Mesenchymal stem cell (in vitro differentiated cells and primary cell): ENCODE data around the gene GRIN1. TPM values are rescaled to one million over a fixed set of nuclear protein-coding genes. Genes with fewer than 3 reads are reported as not detected.

Experiments used
- DNase-seq: peaks from one replicate; pipeline ENCODE4 v3.0.0-alpha.2; 2013
- H2AFZ ChIP-seq: one replicate; pipeline ENCODE4 v1.6.1; 2013; ENCODE audit warnings: low read depth, mild to moderate bottlenecking, control low read depth, inconsistent platforms, low read length, moderate library complexity
- H2AK5ac ChIP-seq: 2 replicates; pipeline ENCODE4 v1.6.1; 2013; ENCODE audit warnings: low read length, moderate library complexity, mild to moderate bottlenecking, inconsistent platforms; ENCODE audit not compliant: severe bottlenecking
- H2BK120ac ChIP-seq: one replicate; pipeline ENCODE4 v1.6.1; 2013; ENCODE audit warnings: low read depth, mild to moderate bottlenecking, inconsistent platforms, low read length, moderate library complexity
- H2BK12ac ChIP-seq, 2 experiments: one replicate each; pipeline ENCODE4 v1.6.1; 2013; ENCODE audit warnings: inconsistent platforms in 2 of 2, low read length in 2 of 2, mild to moderate bottlenecking in 2 of 2, moderate library complexity in 2 of 2, control low read depth in 1 of 2
- H2BK15ac ChIP-seq: one replicate; pipeline ENCODE4 v1.6.1; 2013; ENCODE audit warnings: mild to moderate bottlenecking, low read depth, inconsistent platforms; ENCODE audit not compliant: poor library complexity, severe bottlenecking
- H2BK5ac ChIP-seq: 2 replicates; pipeline ENCODE4 v1.6.1; 2013; ENCODE audit warnings: low read depth, mild to moderate bottlenecking, low read length, control low read depth, inconsistent platforms; ENCODE audit not compliant: poor library complexity, severe bottlenecking
- H3K14ac ChIP-seq, 2 experiments: one replicate each; pipeline ENCODE4 v1.6.1; 2013; ENCODE audit warnings: inconsistent platforms in 2 of 2, low read length in 2 of 2, control low read depth in 1 of 2, mild to moderate bottlenecking in 1 of 2, moderate library complexity in 1 of 2
- H3K18ac ChIP-seq, 2 experiments: one replicate each; pipeline ENCODE4 v1.6.1; 2013; ENCODE audit warnings: inconsistent platforms in 2 of 2, low read length in 2 of 2, control low read depth in 1 of 2, low read depth in 1 of 2, mild to moderate bottlenecking in 1 of 2
- H3K23ac ChIP-seq, 2 experiments: one replicate each; pipeline ENCODE4 v1.6.1; 2013; ENCODE audit warnings: inconsistent platforms in 2 of 2, low read length in 2 of 2, mild to moderate bottlenecking in 2 of 2, moderate library complexity in 2 of 2, control low read depth in 1 of 2
- H3K27ac ChIP-seq: 2 replicates; pipeline ENCODE4 v1.5.1; 2013; ENCODE audit warnings: mild to moderate bottlenecking, moderate library complexity, low read length, control low read depth, inconsistent platforms; ENCODE audit not compliant: poor library complexity, severe bottlenecking
- H3K27me3 ChIP-seq, 2 experiments: 2 replicates each; pipeline versions ENCODE4 v1.6.1 to v1.7.0; 2013; ENCODE audit warnings: low read length in 2 of 2, mild to moderate bottlenecking in 2 of 2, moderate library complexity in 2 of 2, control low read depth in 1 of 2, inconsistent platforms in 1 of 2; ENCODE audit not compliant: control insufficient read depth in 1 of 2, insufficient read depth in 1 of 2
- H3K36me3 ChIP-seq, 2 experiments: 2 replicates each; pipeline versions ENCODE4 v1.6.1 to v1.7.0; 2013; ENCODE audit warnings: low read length in 2 of 2, control low read depth in 1 of 2, inconsistent platforms in 1 of 2, low read depth in 1 of 2, mild to moderate bottlenecking in 1 of 2; ENCODE audit not compliant: insufficient read depth in 2 of 2, control insufficient read depth in 1 of 2
- H3K4ac ChIP-seq, 2 experiments: one replicate each; pipeline ENCODE4 v1.6.1; 2013; ENCODE audit warnings: inconsistent platforms in 2 of 2, low read length in 2 of 2, mild to moderate bottlenecking in 2 of 2, moderate library complexity in 2 of 2, control low read depth in 1 of 2, low read depth in 1 of 2
- H3K4me1 ChIP-seq: 2 replicates; pipeline ENCODE4 v1.6.1; 2013; ENCODE audit warnings: low read depth, low read length, control low read depth; ENCODE audit not compliant: control insufficient read depth, insufficient read depth
- H3K4me2 ChIP-seq: 2 replicates; pipeline ENCODE4 v1.6.1; 2013; ENCODE audit warnings: low read length, mild to moderate bottlenecking, inconsistent platforms; ENCODE audit not compliant: poor library complexity, severe bottlenecking
- H3K4me3 ChIP-seq, 2 experiments: 2 replicates each; pipeline versions ENCODE4 v1.5.1 to v1.7.0; 2013; ENCODE audit warnings: low read length in 2 of 2, mild to moderate bottlenecking in 2 of 2, control low read depth in 1 of 2, low read depth in 1 of 2; ENCODE audit not compliant: insufficient read depth in 1 of 2
- H3K79me1 ChIP-seq: replicated peaks from 2 replicates; pipeline ENCODE4 v1.6.1; 2013; ENCODE audit warnings: mild to moderate bottlenecking, control low read depth, low read length, inconsistent platforms; ENCODE audit not compliant: poor library complexity, severe bottlenecking
- H3K9ac ChIP-seq: 2 replicates; pipeline ENCODE4 v1.7.0; 2013; ENCODE audit warnings: mild to moderate bottlenecking, low read length, moderate library complexity
- H3K9me3 ChIP-seq: 2 replicates; pipeline ENCODE4 v1.7.0; 2013; ENCODE audit warnings: mild to moderate bottlenecking, low read length; ENCODE audit not compliant: control insufficient read depth
- H4K8ac ChIP-seq: one replicate; pipeline ENCODE4 v1.6.1; 2013; ENCODE audit warnings: inconsistent platforms, mild to moderate bottlenecking, low read length, moderate library complexity
- H4K91ac ChIP-seq: one replicate; pipeline ENCODE4 v1.6.1; 2013; ENCODE audit warnings: mild to moderate bottlenecking, low read length, inconsistent platforms
- WGBS: methylation state at CpG from one replicate; pipeline ENCODE4 v1.1.7; 2013; ENCODE audit warnings: mixed read lengths; 5-methylcytosine and 5-hydroxymethylcytosine counted together
- polyA plus RNA-seq, 2 experiments: library from polyadenylated mRNA; stranded (reverse); fragments of 200-250 nt; gene quantifications; one replicate each; pipeline ENCODE4 v1.2.3, GENCODE V29; 2013

The GRIN1 gene
- polyA plus RNA-seq (2013, experiment 1 of 2) = 0.07 TPM
- polyA plus RNA-seq (2013, experiment 2 of 2) = 0.01 TPM

- 28% methylated on average over 49 of the region's 104 CpGs for WGBS
- Histone ChIP-seq H3K4me3 (peak within 1 kb of the TSS in 1 of 2 experiments; percentile 28), H2BK15ac (no peak within 1 kb of the TSS), H3K79me1 (no peaks in the 10 kb centered on the region), H2BK120ac (no peak within 1 kb of the TSS), H4K91ac (no peak within 1 kb of the TSS), H2AFZ (no peak within 1 kb of the TSS), H3K9me3 (no peaks in the 10 kb centered on the region), H3K4ac (no peak within 1 kb of the TSS), H2BK12ac (no peak within 1 kb of the TSS), H3K14ac (no peak within 1 kb of the TSS), H3K4me2 (no peak within 1 kb of the TSS), H3K27ac (no peak within 1 kb of the TSS), H2AK5ac (no peak within 1 kb of the TSS), H3K4me1 (peaks cover 6% of the 10 kb centered on the region), H4K8ac (no peak within 1 kb of the TSS), H3K36me3 (peaks cover 0 to 8% of the 10 kb centered on the region in 2 experiments), H3K23ac (no peak within 1 kb of the TSS), H2BK5ac (no peak within 1 kb of the TSS), H3K18ac (no peak within 1 kb of the TSS), H3K27me3 (peaks cover 71 to 79% of the 10 kb centered on the region in 2 experiments), H3K9ac (no peak within 1 kb of the TSS)
- DNase-seq = peak; percentile 28
Measured at GRCh38 chr9:137138722-137139467, at the start of gene GRIN1. Gene GRIN1, plus strand, starts transcription at chr9:137139154. Its CDS starts 333 bp downstream, at chr9:137139487.

- no peak overlapping the region for H4K8ac ChIP-seq
- 90% methylated on average over 11 of the region's 11 CpGs for WGBS
- no peak overlapping the region for H3K4me2 ChIP-seq
- peaks cover 43% of the 10 kb centered on the region for H3K79me1 ChIP-seq
- no peaks in the 10 kb centered on the region for H3K27me3 ChIP-seq
- H2AFZ ChIP-seq = no peak overlapping the region
- H3K27ac ChIP-seq = no peak overlapping the region
- peaks cover 21% of the 10 kb centered on the region for H3K4me1 ChIP-seq
- H2BK12ac ChIP-seq = no peak overlapping the region
- DNase-seq = no peak
- no peak overlapping the region for H3K4me3 ChIP-seq
- H3K36me3 ChIP-seq = peaks cover 24 to 42% of the 10 kb centered on the region in 2 experiments
- no peak overlapping the region for H2BK15ac ChIP-seq
- H3K23ac ChIP-seq = peak overlapping the region in 1 of 2 experiments; percentile 23
- no peak overlapping the region for H4K91ac ChIP-seq
- no peak overlapping the region for H3K18ac ChIP-seq
- no peak overlapping the region for H2BK120ac ChIP-seq
- no peak overlapping the region for H2BK5ac ChIP-seq
- H3K9ac ChIP-seq = peak overlapping the region; percentile 17
- no peak overlapping the region for H2AK5ac ChIP-seq
- no peaks in the 10 kb centered on the region for H3K9me3 ChIP-seq
- H3K4ac ChIP-seq = no peak overlapping the region
- H3K14ac ChIP-seq = no peak overlapping the region
Measured at GRCh38 chr9:137089232-137089947, 49.6 kb upstream of the GRIN1 start.

DNA sequence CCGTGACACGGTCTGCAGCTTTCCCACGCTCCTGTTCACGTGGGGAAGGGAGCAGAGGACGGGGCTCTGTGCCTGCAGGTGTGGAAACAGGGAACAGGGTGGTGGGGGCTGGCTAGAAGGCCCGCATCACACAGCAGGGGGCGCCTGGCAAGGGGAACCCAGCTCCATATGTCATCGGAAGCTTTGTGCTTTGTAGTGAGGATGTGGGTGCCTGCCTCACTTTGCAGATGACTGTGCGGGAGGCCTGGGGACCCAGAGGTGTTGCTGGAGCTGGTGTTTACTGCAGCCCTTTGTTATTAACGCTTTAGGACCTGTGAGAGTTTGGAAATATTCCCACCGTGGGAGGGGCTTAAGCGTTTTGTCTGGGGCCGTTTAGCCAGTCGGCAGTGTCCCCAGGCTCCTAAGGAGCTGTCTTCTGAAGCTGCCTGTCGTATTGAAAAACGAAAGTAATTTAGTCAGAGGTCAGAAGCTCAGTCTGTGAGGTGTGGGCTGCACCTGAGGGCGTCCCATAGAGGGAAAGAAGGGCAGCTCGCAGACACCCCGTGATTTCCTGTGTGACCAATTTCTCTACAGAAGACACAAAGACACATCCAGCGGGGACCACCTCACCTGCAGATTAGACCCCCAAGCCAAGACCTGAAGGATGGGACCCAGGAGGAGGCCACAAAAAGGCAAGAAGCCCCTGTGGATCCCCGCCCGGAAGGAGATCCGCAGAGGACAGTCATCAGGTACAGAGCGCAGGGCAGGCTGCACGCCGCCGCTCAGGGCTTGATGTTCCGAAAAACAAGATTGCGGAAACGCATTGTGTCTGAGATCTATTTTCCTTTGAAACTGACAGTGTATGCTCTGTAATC, 43.1 kb upstream of the GRIN1 start:
- no peak overlapping the region for H2BK15ac ChIP-seq
- H3K23ac ChIP-seq = no peak overlapping the region
- no peak overlapping the region for H3K4me3 ChIP-seq
- no peak overlapping the region for H3K4me2 ChIP-seq
- peaks cover 36% of the 10 kb centered on the region for H3K79me1 ChIP-seq
- H2BK12ac ChIP-seq = no peak overlapping the region
- H2BK120ac ChIP-seq = no peak overlapping the region
- H3K14ac ChIP-seq = no peak overlapping the region
- DNase-seq = no peak
- H3K27ac ChIP-seq = no peak overlapping the region
- peaks cover 2% of the 10 kb centered on the region for H3K4me1 ChIP-seq
- no peak overlapping the region for H3K18ac ChIP-seq
- no peak overlapping the region for H2AK5ac ChIP-seq
- no peak overlapping the region for H3K9ac ChIP-seq
- peaks cover 57 to 71% of the 10 kb centered on the region in 2 experiments for H3K36me3 ChIP-seq
- H4K8ac ChIP-seq = no peak overlapping the region
- no peaks in the 10 kb centered on the region for H3K9me3 ChIP-seq
- no peak overlapping the region for H2AFZ ChIP-seq
- no peaks in the 10 kb centered on the region for H3K27me3 ChIP-seq
- no peak overlapping the region for H2BK5ac ChIP-seq
- 91% methylated on average over 30 of the region's 30 CpGs for WGBS
- no peak overlapping the region for H4K91ac ChIP-seq
- no peak overlapping the region for H3K4ac ChIP-seq
